HEK293T (cell line): ENCODE results near the gene TP63.

Source experiments
- ARNT ChIP-seq: fragments of 450-650 bp; IDR thresholded peaks from 2 replicates; pipeline ENCODE4 v1.6.1; 2017; ENCODE audit warnings: mild to moderate bottlenecking
- BHLHE40 ChIP-seq: fragments of 450-650 bp; IDR thresholded peaks from 2 replicates; pipeline ENCODE4 v1.6.1; 2016; ENCODE audit warnings: mild to moderate bottlenecking, moderate library complexity, borderline replicate concordance
- CTBP1 ChIP-seq: fragments of 450-650 bp; IDR thresholded peaks from 2 replicates; pipeline ENCODE4 v1.6.1; 2016; ENCODE audit warnings: borderline replicate concordance
- ELF4 ChIP-seq: fragments of 450-650 bp; IDR thresholded peaks from 2 replicates; pipeline ENCODE4 v1.6.1; 2017; ENCODE audit warnings: antibody characterized with exemption
- FOXA1 ChIP-seq: fragments of 450-650 bp; IDR thresholded peaks from 2 replicates; pipeline ENCODE4 v1.6.1; 2016; ENCODE audit warnings: mild to moderate bottlenecking
- FOXK2 ChIP-seq: fragments of 450-650 bp; IDR thresholded peaks from 2 replicates; pipeline ENCODE4 v1.6.1; 2016; ENCODE audit warnings: mild to moderate bottlenecking
- FOXM1 ChIP-seq: fragments of 450-650 bp; IDR thresholded peaks from 2 replicates; pipeline ENCODE4 v1.6.1; 2017; ENCODE audit warnings: mild to moderate bottlenecking, borderline replicate concordance
- HDGF ChIP-seq: fragments of 450-650 bp; IDR thresholded peaks from 2 replicates; pipeline ENCODE4 v1.6.1; 2017; ENCODE audit warnings: antibody characterized with exemption, borderline replicate concordance
- LEF1 ChIP-seq: fragments of 450-650 bp; IDR thresholded peaks from 2 replicates; pipeline ENCODE4 v1.6.1; 2017; ENCODE audit warnings: mild to moderate bottlenecking, borderline replicate concordance
- NFRKB ChIP-seq: fragments of 450-650 bp; IDR thresholded peaks from 2 replicates; pipeline ENCODE4 v1.6.1; 2016; ENCODE audit warnings: mild to moderate bottlenecking, moderate library complexity
- PKNOX1 ChIP-seq: fragments of 450-650 bp; IDR thresholded peaks from 2 replicates; pipeline ENCODE4 v1.6.1; 2016
- SP1 ChIP-seq: fragments of 450-650 bp; IDR thresholded peaks from 2 replicates; pipeline ENCODE4 v1.6.1; 2017
- SUZ12 ChIP-seq: fragments of 450-650 bp; IDR thresholded peaks from 2 replicates; pipeline ENCODE4 v1.6.1; 2016; ENCODE audit warnings: mild to moderate bottlenecking
- ZNF384 ChIP-seq: fragments of 450-650 bp; IDR thresholded peaks from 2 replicates; pipeline ENCODE4 v1.6.1; 2016

DNA sequence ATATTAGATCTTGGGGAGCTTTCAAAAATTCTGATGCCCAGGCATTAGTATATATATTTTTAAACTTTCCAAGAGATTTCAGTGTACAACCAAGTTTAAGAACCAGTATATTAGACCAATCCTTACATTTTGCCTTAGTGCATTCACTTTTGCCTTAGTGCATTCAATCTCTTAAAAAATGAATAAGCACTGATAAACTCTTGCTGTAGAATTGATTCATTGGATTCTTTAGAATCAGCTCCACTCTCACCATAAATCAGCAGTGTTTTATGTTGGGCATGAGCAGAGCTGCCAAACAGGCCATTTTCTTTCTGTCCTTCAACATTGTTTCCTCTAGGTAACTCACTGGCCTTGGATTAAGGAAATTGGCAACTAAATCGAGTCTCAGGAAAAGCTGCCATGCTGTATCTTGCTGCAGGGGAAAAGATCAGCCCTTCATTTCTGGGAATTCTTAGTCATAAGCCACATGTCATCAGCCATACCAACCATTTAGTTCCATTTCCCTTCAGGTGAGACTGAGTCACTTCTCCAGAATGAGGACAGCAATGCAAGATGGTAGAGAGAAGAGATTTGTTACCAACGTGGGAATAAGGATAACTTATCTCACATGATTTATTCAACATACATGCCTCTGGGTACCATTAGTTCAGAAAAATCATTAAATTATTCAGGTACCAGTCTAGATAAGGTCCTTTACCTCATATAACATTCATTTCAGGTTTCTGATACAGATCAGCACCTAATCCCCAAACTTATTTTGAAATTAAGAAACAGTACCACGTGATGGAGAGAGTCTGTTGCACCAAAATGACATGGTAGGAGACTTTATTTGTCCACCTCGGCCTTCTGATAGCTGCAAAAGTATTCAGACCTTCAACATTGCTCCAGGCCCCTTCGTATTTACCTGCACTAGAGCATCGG is 297.0 kb downstream of the TP63 start:
- TF ChIP-seq NFRKB (no peak), SUZ12 (no peak), BHLHE40 (no peak), SP1 (no peak), FOXM1 (no peak), LEF1 (no peak), ZNF384 (no peak), FOXK2 (no peak), HDGF (no peak), CTBP1 (no peak), FOXA1 (no peak), PKNOX1 (no peak), ELF4 (no peak), ARNT (no peak)
